GM12873 (cell line): ENCODE data around the gene ERVW-1.

Source experiments
- CTCF ChIP-seq: IDR thresholded peaks from 2 replicates; pipeline ENCODE4 v1.5.1; 2012; ENCODE audit warnings: low read depth, mild to moderate bottlenecking, moderate library complexity, low read length, control low read depth; ENCODE audit not compliant: insufficient read depth; ENCODE audit errors: missing control alignments

Gene ERVW-1

GRCh38 chr7:92422926-92423325, 54.8 kb downstream of the ERVW-1 start:
- TF ChIP-seq CTCF: no peak

- TF ChIP-seq CTCF: no peak
Observed at GRCh38 chr7:92421676-92422435, 55.9 kb downstream of the ERVW-1 start.
